ENCODE measurements around the gene SPTB.
"Not testable (repeated sequence)": the region's sequence is repeated elsewhere in the genome, so short reads cannot be mapped to it uniquely, and the experiment has no call there.

Gene SPTB

DNA sequence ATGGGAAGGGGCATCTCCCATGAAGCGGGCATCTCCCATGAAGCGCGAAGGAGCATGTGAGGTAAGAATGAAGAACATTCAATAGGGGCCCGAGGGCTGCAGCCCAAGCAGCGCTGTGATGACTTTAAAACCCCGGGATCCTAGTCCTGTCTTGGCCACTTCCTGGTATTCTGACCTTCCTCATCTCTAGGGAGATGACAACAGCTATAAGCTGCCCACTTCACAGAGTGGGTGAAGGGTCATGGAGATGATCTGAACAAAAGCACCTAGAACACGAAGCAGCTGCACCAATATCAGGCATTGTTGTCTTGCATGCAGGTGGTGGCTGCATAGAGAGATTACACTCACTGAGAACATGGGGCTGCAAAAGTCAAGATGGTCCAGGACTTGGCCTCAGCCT lies 64.5 kb downstream of the SPTB start:
- DNase-seq, result no peak

DNA sequence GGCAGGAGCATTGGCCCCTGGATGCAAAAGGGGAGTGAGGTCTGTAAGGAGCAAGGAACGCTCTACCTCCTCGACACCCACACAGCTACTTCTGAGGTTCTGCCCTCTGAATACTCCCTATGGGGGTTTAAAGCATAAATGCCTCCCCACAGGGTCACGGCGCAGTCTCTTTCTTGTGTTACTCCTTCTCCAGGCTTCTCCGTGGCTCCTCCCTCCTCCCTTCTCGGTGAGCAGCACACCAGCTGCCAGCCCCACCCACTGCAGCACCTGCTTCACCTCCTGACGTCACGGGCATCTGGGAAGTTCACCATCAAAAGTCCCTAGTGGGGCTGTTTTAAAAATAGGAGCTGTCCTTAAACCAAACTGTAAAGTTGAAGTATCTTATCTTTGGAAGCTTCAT lies 67.3 kb downstream of the SPTB start:
- no peak for DNase-seq

DNA sequence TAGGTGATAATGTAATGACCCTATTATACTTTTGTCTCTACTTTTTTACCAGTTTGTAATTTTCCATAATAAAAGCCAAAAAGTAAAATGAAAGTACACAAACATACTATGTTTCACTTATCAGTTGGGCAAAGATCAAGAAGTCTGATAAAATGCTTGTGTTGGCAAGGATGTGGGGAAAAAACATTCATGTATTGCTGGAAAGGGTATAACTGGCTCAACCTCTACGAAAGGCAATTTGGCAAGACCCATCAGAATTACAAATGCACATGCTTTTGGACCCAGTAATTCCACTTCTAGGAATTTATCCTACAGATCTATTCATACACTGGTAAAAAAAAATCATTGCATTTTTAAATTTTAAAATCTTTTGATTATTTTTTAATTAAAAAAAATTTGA lies 68.0 kb downstream of the SPTB start:
- DNase-seq, result no peak

DNA sequence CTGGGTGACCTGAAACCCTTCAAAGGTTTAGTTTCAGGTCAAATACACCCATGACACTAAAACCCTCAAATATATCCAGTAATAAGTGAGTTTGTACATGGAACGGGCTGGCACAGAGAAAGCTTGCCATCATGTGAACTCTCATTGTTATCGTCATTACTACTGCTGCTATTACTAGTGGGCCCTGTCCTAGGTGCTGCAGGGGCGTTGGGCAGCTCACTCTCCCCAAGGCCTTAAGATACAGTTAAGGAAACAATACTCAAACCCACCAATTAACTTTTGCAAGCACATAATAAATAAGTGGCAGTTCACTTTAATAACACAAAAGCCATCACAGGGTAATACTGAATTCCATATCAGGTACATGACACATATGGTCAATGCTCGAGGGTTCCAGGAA lies 71.3 kb downstream of the SPTB start:
- DNase-seq, result no peak

DNA sequence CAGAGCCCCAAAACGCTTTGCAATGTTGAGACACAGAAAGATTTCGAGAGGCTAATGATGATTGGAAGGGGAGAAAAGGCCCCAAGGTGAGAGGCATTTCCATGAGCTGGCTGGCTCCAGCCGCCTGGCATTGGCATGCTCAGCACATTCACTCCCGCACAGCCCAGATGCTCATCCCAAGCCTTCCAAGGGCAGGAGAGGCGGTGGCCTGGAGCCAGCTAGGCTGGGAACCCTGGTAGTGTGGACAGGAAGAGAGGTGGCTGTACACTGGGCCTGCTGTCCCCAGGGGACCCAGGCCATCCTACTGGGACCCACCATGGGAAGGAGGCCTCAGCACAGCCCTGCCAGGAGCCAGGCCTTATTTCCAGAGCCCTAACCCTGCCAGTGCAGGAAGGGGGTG lies 72.2 kb downstream of the SPTB start:
- DNase-seq, result no peak

DNA sequence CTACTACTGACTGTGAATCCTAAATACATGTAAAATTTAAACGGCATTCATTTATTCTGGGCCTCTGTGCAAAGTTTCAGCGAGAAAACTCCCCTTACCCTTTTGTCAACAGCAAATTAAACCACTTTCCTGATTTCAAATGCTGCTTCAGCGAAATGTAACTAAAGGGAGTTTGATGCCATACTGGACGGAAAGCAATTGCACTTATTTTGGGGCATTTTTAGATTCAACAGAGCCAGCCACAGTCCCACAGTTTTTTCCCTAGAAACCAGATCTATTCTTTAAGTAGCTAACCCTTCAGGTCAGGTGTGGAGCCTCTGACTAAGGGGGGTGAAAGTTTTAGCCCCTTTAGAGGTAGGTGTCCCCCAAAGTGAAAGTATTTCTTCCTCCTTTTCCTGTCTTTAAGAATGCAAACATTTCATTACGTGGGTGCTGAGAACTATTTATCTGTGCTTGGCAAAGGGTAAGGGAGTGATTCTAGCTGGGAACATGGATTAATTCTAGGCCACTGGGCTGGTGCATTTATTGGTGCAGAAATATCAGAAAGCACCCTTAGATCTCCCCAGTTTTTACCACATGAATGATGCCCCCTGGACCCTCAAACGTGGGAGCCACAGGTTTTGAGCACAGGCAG lies 72.7 kb downstream of the SPTB start:
- DNase-seq, result no peak

DNA sequence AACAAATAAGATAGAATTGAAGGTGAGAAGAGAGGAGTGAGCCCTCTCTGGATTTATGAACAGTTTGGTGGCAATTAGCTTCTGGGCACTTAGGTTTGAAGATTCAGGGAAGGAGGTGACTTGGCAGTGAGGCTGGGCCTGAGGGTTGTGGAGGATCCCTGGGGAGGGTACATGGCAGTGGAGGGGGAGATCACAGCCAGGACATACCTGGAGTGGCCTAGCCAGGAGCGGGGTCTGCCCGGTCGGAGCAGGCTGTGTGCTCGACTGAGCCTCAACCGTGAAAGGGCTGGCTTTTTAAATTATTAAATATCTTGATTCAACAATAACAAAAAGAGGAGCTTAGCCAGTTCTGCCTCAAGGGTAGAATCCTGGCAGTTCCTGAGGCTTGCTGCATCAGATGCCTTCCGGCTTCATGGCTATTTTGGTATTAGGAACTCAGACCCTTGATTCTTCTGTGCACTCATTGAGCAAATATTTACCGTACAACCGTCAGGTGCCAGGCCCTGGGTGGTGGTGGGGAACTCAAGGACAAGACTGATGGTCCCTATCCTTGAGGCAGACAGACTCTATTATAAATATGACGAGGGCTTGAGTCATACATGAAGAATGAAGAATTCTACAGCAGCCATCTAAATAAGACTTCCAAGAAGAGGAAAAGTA lies 73.4 kb downstream of the SPTB start:
- DNase-seq, result no peak

DNA sequence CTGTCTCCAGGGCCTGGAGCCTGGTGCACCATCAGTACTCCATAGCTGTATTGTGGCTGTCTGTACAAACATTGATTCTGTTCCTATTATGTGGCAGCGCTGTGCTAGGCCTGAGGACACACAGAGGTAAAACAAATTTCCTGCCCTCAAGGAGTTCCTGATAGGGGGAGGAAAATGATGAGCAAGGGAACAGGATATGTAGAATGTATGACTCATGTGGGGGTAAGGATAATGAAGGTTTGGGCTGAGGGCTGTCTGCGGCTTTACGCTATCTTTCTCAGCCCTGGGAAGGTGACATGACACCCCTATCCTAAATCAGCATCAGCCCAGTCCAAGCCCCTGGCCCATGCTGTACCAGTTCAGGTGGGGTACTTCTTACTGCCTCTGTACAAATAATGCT lies 74.1 kb downstream of the SPTB start:
- not testable (repeated sequence) for DNase-seq

DNA sequence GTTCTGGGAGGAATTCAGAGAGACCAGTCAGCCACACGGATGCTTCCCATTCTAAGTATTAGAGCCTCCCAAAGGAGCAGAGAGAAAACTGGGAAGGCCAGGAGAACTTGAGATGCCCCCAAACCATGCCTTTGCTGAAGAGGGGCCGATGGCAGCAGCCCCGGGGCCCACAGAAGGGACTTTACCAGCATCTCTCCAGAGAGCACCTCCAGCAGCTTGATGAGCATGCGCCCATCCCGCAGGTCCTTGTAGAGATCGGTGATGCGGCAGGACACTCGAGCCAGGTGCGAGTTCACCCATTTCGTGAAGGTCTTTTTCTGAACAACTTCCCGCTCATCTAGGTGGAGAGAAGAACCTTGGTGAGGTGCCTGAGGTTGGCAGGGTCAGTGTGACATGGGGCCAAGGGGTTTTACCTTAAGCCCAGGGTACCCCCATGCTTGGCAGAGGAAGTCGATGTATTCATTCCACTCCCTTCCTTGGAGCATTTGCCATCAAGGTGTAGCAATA lies 74.9 kb downstream of the SPTB start:
- no peak for DNase-seq

DNA sequence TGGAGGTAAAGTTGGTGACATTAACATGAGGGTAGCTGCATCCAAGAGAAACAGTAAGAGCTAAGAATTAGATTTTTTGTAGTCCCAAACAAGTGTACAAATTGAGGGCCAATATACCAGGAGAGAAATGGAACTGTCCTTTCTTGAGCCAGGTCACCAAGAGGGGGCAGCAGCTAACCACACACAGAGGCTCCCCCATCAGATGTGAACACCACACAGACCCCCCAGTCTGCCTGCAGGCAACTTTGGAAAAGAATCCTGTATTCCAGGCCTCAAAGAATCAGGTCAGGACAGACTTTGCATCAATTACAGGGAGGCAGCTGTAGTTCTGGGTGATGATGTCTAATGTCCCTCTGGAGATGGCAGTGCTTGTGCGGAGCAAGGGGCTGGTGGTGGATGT lies 77.9 kb downstream of the SPTB start:
- peak in 1 of 3 donors; percentile 10 for DNase-seq

DNA sequence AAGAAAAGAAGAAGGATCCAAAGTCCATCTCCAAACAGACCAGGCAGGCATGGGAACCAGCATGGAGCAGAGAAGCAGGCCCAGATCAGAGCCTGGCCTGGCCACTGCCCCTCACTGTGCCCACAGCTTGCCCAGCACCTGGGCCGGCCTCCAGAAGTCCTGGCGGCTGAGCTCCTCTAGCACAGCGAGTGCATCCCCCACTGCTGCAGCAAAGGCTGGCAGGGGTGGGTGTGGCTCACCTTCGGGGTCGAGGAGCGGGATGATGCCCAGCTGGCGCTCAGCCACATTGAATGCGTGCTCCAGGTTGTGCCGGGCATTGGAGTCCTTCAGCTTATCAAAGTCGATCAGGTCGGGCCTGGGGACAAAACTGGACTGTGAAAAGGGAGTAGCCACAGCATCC lies 78.7 kb downstream of the SPTB start:
- DNase-seq, result no peak

DNA sequence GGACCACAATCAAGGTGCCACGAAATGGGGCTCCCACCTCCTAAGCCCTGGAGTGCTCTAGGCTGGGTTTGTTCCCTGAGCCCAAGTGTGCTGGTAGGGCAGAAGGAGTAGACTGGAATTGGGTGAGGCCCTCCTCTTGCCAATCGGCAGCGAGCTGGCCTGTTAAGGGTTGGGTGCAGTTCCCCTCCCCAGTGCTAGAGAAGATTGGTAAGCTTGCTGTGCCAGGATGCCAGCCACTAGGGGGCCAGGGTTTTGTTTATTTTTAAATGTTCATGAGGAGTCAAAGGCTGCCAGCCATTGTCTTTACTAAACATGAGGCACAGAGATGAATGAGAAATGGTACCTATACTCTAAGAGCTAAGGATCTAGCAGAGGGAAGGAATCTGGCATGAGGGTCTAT lies 79.7 kb downstream of the SPTB start:
- peak in 2 of 3 donors; percentile 17 to 41 for DNase-seq

DNA sequence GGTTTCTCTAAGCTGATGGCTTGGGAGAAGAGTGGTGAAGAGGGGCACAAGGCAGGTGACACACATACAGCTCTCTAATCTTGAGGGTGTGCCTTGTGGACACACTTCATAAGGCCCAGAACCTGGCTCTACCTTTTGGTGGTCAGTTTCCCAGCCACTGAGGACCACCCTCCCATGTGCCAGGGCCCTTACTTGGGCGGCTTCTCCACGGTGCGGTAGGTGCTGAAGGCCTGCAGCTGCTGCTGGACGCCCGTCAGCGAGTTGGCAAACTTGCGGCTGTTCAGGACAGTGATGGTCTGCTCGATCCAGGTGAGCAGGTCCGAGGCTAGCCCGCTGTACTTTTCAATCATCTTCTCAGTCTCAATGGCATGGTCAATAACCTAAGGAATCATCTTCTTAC lies 80.2 kb downstream of the SPTB start:
- DNase-seq, result no peak

DNA sequence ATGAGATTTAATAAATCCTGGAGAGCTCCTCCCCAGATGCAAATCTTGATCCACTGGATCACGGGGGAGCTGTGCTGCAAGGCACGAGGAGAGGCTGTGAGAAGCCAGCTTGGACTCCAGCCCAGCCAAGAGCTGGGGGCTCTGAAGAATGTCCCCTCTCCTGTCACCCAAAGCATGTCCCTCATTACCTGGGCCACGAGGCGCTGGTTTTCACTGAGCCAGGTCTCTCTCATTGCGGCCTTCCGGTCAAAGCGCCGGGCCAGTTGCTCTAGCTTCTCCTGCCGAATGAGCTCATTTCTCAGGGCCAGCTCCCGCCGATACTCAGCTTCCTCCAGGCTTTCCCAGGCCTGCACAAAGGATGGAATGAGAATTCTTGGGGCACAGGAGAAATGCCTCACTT lies 83.3 kb downstream of the SPTB start:
- no peak for DNase-seq

DNA sequence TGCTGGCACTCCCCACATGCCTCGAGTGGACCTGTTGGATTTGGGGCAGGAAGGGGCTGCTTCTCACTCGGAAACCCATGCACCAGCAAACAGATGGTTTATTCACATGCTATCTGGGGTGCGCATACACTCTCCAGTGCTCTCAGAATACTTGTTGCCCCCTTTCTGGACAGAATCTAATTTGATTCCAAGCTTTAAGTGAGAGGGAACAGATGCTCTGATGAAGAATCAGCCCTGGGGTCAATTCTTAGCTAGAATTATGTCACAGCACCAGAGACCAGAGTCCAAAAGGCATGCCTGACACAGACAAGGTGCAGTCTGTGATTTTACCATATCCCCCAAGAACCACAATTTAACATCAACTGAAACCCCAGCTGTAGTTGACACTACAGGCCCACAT lies 83.8 kb downstream of the SPTB start:
- DNase-seq, result no peak

DNA sequence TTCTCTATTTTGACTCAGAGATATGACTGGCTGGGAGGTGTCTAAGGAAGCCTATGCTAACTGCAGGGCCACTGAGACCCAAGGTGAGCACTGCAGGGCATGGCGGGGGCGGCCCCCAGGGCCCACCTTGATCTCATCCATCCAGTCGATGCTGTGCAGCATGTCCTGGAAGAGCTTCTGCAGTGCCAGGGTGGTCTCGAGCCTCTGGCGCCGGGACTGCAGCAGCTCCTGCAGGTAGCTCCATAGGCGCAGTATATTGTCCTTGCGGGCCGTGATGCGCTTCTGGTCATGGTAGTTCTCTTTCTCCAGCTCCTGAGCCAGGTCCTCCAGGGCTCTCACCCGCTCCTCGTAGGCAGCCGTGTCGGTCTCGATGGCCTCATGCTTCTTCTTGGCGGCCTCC lies 84.5 kb downstream of the SPTB start:
- no peak for DNase-seq

DNA sequence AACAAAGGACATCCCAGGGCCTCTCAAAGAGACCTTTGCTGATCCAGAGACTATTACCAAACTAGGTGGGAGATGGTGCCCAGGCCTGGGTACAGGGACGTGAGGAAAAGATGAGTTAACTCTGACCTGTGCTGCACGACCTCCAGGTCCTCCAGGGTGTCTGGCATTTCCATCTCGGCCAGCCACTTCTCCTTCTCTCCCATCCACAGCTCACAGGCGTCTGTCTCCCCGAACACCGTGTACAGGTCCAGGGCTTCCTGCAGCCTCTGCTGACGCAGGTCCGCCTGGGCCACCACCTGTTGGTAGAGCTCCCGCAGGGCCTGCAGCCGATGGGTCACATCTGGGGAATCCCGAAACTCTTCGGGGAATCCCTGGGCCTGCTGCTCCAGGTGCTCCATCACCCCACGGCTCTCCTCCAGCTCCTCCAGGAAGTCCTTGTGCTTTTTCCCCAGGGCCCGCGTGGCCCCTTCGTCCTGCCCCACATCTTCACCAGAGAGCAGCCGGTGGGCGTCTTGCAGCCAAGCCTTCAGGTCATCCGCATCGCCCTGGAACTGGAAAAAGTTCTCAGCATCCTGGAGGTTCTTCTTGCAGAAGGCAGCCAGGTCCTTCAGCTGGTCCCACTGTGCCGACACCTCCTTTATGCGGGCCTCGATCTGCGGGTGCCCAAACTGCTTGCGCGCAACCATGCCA lies 86.7 kb downstream of the SPTB start:
- no peak for DNase-seq

DNA sequence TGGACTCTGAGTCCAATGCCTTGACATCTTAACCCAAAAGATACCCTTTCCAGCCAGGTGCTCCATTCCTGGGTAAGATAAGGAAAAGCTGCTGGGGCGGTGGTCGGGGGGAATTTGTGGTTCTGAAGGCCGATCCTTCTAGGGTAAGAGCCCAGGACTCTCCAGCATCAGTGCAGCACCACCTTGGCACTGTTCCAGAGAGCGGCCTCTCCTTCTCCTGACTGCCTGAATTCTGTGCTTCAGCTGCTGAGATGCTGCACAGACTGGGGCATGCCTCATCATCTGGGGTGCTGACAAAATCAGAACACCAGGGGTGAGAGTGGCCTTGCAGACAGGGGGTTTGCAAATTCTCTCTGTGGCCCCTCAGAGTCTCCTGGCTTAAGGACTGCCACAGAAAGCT lies 87.5 kb downstream of the SPTB start:
- no peak for DNase-seq

DNA sequence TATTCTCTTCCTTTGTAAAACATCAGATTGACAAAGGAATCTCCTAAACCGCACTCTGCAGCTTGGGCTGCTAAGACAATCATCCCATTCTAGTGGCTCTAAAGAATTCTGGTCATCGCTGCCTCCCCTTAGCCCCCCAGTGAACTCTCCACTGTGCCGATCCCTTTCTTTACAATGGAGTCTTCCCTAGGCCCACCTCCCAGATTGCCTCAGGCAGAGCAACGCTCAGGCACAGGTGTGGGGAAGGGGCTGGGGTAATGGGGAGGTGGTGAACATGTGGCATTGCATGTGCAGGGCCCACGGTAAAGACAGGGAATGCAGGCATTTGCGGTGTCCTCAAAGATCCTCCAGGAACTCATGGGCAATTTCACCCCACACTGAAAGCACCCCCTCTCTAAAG lies 89.2 kb downstream of the SPTB start:
- DNase-seq, result no peak

DNA sequence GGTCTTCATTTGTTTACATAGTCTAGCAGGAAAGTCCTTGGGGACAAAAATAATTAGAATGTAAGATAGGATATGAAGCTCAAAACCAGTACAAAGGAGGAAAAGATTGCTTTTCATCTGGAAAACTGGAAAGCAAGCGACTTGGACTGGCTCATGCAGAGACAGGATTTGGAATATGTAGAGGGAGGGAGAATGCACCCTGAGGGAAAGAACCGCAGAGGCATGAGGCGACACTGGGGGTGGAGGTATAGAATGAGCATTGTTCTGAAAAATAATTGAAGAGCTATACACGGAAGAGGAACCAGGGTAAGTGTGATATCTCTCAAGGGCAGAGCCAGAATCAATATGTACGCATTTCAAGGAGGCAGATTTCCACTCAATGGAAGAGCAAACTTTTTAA lies 90.0 kb downstream of the SPTB start:
- DNase-seq, result no peak

DNA sequence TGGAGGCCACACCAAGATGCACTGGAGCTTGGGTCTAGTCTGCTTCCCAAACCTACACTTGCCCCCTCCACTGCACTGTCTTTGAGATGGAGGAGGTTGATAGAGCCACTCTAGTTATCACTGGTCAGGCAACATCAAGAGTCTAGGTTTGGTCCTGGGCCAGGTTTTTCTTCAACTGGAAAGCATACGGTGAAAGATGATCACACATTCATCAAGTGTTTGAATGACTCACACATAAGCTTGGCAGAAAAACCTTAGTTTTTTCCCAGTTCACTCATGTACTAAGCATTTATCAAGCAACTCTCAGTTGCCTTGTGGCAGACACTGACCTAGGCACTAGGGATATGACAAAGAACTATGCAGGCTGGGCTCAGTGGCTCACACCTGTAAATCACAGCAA lies 91.0 kb downstream of the SPTB start:
- no peak for DNase-seq

DNA sequence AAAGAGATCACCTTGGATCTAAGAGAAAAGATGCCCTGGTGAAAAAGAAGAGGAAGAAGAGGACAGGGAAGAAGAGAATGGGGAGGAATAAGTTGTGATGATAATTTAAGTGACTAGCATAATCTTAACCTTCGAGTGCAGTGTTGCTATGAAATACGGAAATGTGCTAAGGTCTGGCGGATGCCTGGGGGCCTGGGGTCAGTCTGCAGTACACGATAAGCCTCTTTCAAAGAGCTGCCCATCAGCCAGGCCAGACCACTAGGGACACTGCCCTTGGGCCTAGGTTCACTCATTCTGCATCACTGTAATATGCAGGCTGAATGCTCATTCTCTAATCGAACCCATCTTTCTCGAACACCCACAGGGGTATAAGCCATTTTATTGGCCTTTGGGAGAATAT lies 92.1 kb downstream of the SPTB start:
- DNase-seq, result no peak

DNA sequence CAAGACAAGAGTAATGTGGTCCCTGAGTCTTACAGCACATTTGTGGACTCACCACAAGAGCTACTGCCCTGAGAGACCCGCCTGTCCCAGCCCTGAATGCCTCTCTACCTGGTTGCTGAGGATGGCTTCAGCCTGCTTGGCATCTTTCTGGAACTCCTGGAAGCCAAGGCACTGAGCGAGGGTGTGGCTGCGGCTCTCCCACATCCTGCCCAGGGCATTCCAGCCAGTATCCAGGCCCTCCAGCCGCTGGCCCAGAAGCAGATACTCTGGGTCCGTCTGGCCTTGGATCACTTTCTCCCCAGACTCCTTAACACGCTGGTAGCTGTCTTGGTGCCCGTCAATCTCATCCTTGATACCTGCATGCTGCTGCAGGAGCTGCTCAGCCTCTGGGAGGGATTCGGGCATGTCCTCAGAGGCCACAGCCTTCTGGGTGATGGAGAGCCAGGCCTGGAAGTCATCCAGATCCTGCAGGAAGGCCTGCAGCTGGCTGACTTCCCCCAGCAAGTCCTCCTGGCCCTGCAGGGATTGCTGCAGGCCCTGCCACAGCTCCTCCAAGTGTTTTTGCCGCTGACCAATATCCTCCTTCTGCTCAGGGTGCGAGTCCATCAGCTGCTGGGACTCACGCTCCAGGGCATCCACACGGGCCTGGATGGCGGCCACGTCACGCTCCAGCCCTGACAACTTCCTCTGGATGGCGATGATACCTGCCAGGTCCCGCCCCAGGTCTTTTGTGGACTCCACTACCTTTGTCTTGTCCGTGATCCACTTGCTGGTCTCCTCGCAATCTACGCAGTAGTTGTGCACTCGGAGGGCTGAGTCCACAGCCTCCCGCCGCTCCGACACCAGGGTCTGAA lies 93.2 kb downstream of the SPTB start:
- no peak for DNase-seq
